Adrenal gland (tissue), 5 donors: ENCODE results near the gene SLC36A1.

ENCODE experiments used
- POLR2A ChIP-seq, 2 donors: fragments of 450-650 bp; IDR thresholded peaks; one replicate each; pipeline ENCODE4 v1.6.1; 2017; ENCODE audit warnings: antibody characterized with exemption in 2 of 2, mild to moderate bottlenecking in 2 of 2, moderate library complexity in 1 of 2
- TF ChIP-seq, protein P1 (sequence below), 6 experiments: fragments of 450-650 bp in 4 of 6; fragments of 200-600 bp in 2 of 6; sonication (generic) in 1 of 6; IDR thresholded peaks; 1 replicate in 5 of 6; 2 replicates in 1 of 6; pipeline versions ENCODE4 v1.5.1 to v1.8.0; 2016 to 2021; ENCODE audit warnings: antibody characterized with exemption in 6 of 6, mild to moderate bottlenecking in 2 of 6, moderate library complexity in 1 of 6
- donor health status: DM: no; HTN: no; CAD: no.

- TF ChIP-seq, protein P1, sequence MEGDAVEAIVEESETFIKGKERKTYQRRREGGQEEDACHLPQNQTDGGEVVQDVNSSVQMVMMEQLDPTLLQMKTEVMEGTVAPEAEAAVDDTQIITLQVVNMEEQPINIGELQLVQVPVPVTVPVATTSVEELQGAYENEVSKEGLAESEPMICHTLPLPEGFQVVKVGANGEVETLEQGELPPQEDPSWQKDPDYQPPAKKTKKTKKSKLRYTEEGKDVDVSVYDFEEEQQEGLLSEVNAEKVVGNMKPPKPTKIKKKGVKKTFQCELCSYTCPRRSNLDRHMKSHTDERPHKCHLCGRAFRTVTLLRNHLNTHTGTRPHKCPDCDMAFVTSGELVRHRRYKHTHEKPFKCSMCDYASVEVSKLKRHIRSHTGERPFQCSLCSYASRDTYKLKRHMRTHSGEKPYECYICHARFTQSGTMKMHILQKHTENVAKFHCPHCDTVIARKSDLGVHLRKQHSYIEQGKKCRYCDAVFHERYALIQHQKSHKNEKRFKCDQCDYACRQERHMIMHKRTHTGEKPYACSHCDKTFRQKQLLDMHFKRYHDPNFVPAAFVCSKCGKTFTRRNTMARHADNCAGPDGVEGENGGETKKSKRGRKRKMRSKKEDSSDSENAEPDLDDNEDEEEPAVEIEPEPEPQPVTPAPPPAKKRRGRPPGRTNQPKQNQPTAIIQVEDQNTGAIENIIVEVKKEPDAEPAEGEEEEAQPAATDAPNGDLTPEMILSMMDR (IDR thresholded peaks at IDR 0.05), result no peak
- TF ChIP-seq POLR2A (IDR thresholded peaks at IDR 0.05), result no peak
These were observed 35.8 kb downstream of the SLC36A1 start for GRCh38 chr5:151483176-151483575.
